GM18511 (cell line): Measurements from ENCODE around the gene PAQR7.
A peak's percentile ranks its signal among the peaks of the same experiment; 100 is the strongest.

Source experiments
- ATAC-seq: cut with Tn5 transposase; IDR thresholded peaks from one replicate; pipeline ENCODE4 v1.9.1; 2021; ENCODE audit warnings: mild to moderate bottlenecking, moderate library complexity; ENCODE audit not compliant: unreplicated experiment

The PAQR7 gene, protein sequence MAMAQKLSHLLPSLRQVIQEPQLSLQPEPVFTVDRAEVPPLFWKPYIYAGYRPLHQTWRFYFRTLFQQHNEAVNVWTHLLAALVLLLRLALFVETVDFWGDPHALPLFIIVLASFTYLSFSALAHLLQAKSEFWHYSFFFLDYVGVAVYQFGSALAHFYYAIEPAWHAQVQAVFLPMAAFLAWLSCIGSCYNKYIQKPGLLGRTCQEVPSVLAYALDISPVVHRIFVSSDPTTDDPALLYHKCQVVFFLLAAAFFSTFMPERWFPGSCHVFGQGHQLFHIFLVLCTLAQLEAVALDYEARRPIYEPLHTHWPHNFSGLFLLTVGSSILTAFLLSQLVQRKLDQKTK

GRCh38 chr1:25875154-25875855, at the start of gene PAQR7:
Gene PAQR7 (minus strand): TSS chr1:25875708. CDS start chr1:25863839, 11,869 bp downstream.
- peak; percentile 65 for ATAC-seq

DNA sequence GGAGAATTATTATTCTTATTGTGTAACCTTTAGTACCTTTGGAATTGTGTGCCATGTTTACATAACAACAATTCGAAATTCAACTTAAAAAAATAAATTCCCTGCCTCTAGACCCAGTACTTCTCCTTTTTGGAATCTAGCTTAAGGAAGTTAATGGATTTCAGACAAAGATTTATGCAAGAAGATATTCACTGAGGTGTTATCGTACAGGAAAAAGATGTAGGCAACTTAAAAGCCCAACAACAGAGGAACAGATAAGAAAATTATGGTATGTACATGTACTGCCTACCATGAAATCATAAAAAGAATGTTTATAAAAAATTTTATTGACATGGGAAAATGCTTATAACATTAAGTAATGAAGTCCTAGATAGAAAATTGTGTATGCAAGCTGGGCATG, 48.9 kb upstream of the PAQR7 start:
- no peak for ATAC-seq

DNA sequence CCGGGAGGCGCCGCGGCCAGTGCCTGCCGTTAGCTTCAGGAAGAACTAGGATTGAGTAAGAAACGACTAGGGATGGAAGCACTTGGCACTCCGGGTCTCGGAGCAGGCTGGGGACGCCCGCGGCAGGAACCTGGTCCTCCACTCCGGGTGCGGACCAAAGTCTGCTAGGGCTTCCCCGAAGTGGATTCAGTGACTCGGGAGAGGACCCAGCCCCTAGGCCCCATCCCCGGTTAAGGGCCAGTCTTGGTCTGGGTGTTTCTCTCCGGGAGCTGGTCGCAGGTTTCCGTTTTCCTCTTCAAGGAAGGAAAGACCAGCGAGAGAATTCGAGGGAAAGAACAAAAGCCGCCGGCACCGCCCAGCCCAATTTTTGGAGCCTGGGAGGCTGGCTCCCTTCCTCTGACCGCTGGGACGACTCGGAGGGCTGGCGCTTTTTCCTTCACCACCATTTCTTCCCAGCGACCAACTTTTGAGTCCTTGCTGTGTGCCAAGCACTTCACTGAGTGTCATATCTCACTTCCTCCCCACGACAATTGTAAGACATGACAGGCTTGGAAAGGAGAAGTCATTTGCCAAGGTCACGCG, 47.6 kb upstream of the PAQR7 start:
- no peak for ATAC-seq

DNA sequence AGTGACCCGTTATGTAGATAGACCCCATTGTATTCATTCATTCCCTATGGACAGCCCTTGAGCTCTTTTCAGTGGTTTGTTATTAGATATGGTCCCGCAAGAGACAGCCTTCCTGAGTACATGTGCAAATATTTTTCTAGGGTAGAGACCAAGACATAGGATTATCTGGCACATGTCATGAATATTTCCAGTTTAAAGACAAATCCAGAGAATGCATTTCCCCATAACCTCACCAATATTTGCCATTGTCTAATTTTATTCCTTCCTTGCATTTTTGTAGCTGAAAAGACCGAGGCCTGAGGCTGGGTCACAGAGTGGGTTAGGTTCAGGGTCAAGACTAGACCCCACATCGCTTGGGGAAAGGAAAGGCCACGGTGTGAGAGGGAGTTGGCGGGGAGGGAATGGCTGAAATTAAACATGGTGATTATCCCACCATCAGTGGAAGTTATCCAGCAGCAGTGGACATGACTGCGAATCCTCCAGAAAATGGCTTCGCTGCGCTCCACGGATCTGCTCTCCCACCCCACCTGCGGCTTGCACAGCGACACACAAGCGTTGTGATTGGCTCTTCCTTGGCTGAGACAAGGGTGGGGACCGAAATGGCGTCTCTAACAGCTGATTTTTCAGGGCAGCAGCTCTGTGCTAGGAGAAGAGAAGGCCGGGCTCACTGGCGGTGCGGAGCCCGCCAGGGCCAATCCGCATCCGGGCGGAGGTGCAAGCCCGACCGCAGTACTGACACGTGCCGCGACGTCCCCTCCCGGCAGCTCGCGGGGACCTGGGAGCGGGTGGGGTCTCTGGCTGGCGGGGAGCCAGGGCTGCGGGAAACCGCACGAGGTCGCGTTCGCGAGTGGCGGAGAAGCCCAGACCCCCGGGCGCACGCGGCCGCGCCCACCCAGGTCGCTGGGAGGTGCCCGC, 46.8 kb upstream of the PAQR7 start:
- ATAC-seq = no peak

DNA sequence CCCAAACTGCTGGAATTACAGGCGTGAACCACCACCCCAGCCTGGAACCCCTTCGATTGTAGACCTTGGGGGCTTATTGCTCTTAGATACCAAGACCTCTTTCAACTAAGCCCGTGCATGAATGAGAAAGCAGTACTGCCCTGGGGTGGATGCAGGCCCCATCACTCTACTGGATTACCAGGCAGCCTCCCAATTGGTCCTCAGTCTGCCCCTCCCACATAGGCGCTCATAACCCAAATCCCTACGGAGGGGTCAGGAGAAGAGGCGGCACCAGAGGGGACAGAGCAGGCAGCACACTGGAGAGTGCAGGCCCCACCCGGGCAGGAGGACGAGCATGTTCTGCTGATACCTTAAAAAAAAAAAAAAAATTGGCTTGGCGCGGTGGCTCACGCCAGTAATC, 43.1 kb upstream of the PAQR7 start:
- ATAC-seq = no peak

- ATAC-seq = no peak
Measured at GRCh38 chr1:25917996-25918395, 42.5 kb upstream of the PAQR7 start.

DNA sequence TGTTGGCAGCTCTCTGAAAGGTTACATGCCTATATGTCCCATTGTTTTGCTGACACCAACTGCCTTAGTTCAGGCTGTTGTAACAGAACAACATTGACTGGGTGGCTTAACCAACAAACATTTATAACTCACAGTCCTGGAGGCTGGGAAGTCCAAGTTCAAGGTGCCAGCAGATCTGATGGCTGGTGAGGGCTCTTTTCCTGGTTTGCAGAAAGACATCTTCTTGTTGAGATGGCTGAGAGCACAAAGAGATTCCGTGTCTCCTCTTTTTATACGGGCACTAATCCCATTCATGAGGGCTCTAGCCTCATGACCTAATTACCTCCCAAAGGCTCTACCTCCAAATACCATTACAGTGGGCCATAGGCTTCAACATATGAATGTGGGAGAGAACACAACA, 41.0 kb upstream of the PAQR7 start:
- no peak for ATAC-seq

DNA sequence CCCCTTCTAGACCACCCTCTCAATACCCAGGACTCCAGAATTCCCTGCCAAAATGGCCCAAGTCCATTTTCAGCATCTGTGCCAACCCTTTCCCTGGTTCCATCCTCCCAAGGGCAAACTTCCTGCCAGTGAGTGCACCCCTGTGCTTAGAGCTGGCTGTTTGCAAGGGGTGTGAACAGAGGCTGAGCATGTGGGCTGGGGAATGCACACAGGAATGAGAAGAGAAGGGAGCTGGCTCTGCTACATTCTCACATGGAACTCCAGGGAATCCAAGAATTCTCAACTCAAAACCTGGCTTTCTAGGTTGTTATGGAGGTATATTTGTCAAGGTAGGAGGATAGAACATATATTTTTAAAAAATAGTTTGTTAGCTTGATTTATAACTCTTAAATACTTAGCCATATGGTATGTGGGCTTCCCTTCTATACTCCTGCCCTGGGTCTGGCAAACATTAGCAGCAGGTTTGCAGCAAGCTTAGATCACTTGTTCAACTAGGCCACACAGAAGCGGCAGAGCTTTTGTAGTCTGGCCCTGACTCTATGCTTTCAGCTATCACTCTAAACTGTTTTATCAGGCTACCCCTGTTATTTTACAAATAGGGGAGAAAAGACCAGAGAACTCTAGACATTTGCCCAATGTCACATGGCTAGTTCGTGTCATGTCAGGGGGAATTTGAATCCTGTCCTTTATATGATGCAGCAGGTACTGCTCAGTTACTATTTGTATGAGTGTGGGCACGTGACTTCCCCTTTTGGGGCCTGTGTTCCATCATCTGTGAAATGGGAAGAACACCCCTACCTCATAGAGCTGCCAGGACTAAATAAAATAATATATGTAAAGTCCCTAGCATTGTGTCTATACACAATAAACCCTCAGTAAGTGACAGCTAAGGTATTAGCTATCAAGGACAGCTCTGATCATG, 38.8 kb upstream of the PAQR7 start:
- no peak for ATAC-seq

GRCh38 chr1:25913206-25913605, 37.7 kb upstream of the PAQR7 start:
- ATAC-seq = no peak

DNA sequence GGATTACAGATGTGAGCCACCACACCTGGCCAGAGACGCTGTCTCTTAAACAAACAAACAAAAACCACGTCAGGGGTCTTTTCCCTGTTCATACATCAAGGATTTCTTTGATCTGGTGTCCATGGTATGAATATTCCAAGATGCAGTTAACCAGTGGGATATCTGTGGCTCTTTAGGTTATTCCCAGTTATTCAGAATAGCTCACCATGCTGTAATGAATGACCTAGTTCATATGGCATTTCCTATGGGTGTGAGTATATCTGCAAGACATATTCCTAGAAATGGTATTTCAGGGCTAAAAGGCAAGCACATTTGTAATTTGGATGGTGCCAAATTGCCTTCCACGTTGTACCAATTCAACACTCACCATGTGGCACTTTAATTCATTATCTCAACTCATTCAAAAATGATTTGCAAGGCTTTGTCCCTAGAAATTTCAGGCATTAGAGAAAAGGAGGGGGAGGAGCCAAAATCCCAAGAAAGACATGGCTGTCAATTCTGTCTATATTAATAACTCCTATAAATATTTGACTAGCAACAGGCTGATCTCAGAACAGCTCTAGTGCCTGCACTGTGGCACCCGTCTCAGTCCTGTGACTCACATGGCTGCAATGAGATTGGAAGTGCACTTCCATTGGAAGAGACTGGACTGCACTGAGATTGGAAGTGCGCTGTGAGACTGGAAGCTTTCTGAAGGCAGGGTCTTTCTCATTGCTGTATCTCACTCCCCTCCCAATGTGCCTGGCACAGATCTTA, 36.7 kb upstream of the PAQR7 start:
- ATAC-seq = no peak

DNA sequence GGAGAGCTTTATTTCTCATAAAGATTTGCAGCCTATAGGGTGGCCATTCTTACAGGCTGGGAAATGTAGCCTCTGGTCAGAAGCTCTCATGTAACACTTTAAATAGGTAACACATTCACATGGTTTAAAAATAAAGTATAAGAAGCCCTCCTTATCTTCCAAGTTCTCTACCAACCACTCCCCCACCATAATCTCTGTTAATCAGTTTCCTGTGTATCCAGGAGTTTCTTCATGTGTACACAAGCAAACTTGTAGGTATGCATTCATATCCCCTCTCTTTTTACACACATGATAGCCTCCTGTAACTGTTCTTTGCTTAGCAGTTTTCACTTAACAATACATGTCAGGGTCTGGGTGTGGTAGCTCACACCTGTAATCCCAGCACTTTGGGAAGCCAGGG, 35.7 kb upstream of the PAQR7 start:
- no peak for ATAC-seq

DNA sequence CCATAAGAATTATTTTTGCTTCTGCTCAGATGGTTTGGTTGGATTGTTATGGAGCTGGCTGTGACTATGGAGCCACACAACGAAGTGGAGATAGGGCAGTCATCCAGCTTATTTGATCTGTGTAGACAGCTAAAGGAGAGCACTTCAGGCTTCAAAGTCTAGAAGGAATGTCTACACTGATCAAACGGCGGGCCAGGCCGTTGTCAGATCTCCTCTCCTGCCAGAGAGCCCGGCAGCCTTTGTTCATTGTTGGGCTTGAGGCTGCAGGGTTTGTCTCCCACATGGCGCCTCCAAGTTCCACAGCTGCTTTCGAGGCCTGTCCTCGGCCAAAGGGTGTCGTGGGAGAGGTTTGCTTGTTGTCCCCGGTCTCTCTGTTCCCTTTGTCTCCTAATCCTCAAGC, 33.5 kb upstream of the PAQR7 start:
- no peak for ATAC-seq

- no peak for ATAC-seq
Measured at GRCh38 chr1:25908161-25908560, 32.7 kb upstream of the PAQR7 start.

- ATAC-seq = no peak
Measured at GRCh38 chr1:25907601-25908000, 32.1 kb upstream of the PAQR7 start.

DNA sequence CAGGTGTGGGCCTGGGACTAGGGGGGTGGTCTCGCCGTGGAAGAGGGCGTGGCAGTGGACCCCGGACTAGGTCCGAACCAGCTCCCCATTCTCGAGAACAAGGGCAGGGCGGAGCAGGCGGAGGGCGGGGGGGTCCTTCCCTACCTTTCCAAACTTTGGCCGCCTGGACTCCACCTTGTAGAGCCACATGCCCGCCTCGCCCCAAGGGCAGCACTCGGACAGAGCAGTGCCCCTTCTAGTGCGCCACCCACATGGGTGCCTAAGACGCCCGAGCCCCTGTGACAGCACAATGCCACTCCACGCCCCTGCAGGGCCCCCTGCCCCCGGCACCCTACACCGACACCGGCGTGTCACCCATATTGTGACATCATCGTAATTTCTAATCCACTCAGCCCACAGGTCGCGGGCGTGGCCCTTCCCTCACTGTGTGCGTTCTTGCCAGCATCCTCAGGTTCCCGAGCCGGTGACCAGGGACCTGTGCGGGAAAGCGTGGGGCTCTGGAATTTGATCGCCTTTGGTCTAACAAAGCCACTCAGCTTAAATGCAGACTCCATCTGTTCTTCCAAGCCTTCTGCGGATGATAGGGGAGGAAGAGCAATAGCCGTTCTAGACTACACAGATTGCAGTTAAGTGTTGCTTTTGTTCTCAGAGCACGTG, 31.3 kb upstream of the PAQR7 start:
- no peak for ATAC-seq

DNA sequence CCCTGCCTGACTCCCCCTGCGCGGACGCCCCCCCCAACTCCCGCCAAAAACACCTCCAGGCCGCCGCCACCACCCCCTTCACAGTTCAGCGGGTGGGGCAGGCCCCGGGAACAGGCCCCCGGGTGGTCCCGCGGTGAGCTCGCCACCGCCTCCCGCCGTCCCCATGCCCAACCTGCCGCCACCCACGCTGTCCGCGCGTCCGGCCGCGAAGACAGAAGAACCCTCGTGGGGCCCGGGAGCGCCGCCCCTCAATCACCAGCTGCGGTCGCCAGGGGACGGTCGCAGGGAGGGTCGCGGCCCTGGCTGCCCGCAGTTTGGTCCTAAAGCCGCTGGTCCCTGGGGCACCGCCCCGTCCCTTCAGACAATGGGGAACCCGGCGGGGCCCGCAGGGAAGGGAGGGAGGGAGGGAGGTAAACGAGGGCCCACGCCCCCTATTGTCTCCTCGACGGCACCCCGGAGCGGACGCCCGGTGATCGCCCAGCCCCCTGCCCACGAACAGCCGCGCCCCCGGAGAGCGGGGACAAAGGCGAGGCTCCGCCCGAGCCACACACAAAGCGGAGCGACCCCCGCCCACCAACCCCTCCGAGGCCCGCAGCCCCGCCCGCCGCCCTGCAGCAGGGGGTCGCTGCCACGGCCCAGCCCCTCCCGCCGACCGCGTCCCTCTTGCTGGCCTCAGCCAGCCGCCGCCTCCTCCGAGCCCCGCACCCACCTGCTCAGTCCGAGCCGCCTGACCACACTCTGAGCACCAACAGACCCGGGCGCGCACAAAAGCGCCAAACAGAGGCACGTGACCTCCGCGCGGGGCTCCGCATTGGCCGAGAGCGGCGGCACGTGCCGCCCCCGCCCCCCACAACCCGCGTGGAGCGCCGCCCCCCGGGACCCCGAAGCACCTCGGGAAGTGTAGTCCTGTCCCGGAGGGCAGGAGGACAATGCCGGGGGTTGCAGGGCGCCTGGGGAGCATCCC, 30.5 kb upstream of the PAQR7 start, which contains the start of gene STMN1:
STMN1 (minus strand) TSS at position 740 of the 964 bp plus-strand sequence. CDS start 1,743 bp downstream, outside the sequence.
- peak; percentile 72 for ATAC-seq

DNA sequence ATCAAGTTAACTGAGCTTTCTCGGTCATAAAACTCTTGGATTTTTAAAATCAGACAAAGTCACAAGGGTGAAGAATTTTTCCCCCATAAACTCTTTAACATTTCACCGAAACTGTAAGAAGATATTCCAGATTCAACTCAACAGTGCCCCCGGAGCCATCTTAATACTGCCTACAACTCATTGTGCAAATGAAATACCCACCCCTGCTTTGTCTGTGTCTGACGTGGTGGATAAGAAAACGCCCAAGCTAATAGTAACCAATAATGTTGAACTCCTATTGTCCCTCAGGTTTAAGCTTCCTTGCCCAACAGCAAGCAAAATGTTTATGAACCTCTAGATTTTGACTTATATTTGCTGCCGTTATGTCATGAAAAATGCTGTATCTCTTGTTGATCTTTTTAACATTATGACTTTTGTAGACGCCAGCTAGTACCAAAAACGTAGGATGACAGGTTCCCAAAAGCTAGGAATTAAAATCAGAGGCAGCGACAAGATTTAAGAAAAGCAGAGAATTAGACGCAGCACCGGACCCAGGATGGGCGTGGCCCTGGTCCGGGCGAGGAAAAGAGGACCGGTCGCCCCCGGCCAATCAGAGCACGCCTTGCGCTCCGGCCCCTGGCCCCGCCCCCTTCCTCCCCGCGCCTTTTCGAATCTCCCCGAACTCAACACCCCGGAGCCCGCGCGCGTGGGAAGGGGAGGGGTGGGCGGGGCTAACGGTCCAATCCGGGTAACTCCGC, 29.6 kb upstream of the PAQR7 start:
- peak; percentile 82 for ATAC-seq
